ENCODE results near the gene FUS.

FUS gene

DNA sequence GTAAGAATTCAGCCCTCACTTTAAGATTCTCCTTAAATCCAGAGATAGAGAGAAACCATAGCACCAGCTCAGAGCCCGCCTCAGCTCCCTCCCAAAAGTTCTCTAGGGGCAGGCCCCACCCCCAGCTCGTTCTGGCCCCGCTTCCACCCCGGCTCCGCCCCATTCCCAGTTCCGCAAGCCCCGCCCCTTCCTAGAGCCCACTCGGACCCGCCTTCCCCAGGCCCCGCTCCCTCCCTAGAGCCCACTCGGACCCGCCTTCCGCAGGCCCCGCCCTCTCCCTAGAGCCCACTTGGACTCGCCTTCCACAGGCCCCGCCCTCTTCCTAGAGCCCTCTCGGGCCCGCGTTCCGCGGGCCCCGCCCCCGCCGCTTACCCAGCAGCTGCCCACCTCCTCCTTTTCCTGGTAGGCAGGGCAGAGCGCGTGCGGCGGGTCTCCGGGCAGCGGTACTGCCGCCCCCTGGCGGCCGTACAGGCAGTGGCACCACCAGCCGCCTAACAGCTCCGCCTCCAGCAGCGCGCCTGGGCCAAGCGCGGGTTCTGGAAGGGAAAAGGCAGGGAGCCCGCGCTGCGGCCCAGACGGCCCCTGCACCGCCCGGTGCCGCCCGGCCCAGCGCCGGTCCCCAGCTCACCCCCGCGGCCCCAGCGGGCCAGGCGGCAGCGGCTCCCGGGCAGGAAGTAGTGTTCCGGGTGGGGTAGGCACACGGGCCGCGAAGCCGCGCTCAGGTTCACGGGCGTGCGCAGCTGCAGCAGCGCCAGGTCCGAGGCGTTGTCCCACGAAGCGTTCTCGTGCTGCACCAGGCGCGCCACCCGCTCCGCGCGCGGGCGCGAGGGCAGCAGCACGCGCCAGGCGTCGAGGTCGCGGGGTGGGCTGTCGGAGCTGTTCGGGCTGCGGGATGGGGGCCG lies 37.6 kb upstream of the FUS start (continued):
- TF ChIP-seq ZNF677 (tag by site-specific recombination; IDR thresholded peaks at IDR 0.05) (0 out of 2 replicates have a peak, but pooled peaks have one; percentile 51), ZNF561 (tag by site-specific recombination; IDR thresholded peaks at IDR 0.05; ENCODE audit: borderline replicate concordance) (peak; percentile 60), ZNF670 (tag by site-specific recombination; IDR thresholded peaks at IDR 0.05; ENCODE audit: low read depth) (no peak), SP3 (tag by site-specific recombination; IDR thresholded peaks at IDR 0.05) (peak; percentile 96), ZNF174 (tag by site-specific recombination; IDR thresholded peaks at IDR 0.05) (no peak), ZNF707 (tag by site-specific recombination; IDR thresholded peaks at IDR 0.05) (no peak), ZBTB17 (tag by site-specific recombination; IDR thresholded peaks at IDR 0.05) (no peak; the same call in 1 of the 2 replicates), ZFP69B (tag by site-specific recombination; IDR thresholded peaks at IDR 0.05) (no peak), ZNF24 (tag by site-specific recombination; IDR thresholded peaks at IDR 0.05) (no peak), ZNF621 (tag by site-specific recombination; IDR thresholded peaks at IDR 0.05) (no peak), ZNF510 (tag by site-specific recombination; IDR thresholded peaks at IDR 0.05; ENCODE audit: insufficient replicate concordance) (no peak), KLF16 (tag by site-specific recombination; IDR thresholded peaks at IDR 0.05) (peak; percentile 57), SCRT1 (tag by site-specific recombination; IDR thresholded peaks at IDR 0.05; ENCODE audit: borderline replicate concordance) (no peak), ZNF248 (tag by site-specific recombination; IDR thresholded peaks at IDR 0.05) (no peak), ZSCAN30 (tag by site-specific recombination; IDR thresholded peaks at IDR 0.05) (peak; percentile 2), SP7 (tag by site-specific recombination; IDR thresholded peaks at IDR 0.05) (peak; percentile 68), ZNF114 (tag by site-specific recombination; IDR thresholded peaks at IDR 0.05) (no peak), TRIM28 (IDR thresholded peaks at IDR 0.05; ENCODE audit: borderline replicate concordance, low read length) (no peak), ZNF274 (IDR thresholded peaks at IDR 0.05; ENCODE audit: low read length) (no peak), ZNF274 (tag by site-specific recombination; IDR thresholded peaks at IDR 0.05; ENCODE audit: borderline replicate concordance) (no peak)
- TF ChIP-seq, protein P1, sequence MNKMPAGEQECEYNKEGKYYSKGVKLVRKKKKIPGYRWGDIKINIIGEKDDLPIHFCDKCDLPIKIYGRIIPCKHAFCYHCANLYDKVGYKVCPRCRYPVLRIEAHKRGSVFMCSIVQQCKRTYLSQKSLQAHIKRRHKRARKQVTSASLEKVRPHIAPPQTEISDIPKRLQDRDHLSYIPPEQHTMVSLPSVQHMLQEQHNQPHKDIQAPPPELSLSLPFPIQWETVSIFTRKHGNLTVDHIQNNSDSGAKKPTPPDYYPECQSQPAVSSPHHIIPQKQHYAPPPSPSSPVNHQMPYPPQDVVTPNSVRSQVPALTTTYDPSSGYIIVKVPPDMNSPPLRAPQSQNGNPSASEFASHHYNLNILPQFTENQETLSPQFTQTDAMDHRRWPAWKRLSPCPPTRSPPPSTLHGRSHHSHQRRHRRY (tag by site-specific recombination; IDR thresholded peaks at IDR 0.05) = no peak
- TF ChIP-seq, protein P2, sequence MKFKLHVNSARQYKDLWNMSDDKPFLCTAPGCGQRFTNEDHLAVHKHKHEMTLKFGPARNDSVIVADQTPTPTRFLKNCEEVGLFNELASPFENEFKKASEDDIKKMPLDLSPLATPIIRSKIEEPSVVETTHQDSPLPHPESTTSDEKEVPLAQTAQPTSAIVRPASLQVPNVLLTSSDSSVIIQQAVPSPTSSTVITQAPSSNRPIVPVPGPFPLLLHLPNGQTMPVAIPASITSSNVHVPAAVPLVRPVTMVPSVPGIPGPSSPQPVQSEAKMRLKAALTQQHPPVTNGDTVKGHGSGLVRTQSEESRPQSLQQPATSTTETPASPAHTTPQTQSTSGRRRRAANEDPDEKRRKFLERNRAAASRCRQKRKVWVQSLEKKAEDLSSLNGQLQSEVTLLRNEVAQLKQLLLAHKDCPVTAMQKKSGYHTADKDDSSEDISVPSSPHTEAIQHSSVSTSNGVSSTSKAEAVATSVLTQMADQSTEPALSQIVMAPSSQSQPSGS (tag by site-specific recombination; IDR thresholded peaks at IDR 0.05; ENCODE audit: low read depth) = no peak
- TF ChIP-seq, protein P3, sequence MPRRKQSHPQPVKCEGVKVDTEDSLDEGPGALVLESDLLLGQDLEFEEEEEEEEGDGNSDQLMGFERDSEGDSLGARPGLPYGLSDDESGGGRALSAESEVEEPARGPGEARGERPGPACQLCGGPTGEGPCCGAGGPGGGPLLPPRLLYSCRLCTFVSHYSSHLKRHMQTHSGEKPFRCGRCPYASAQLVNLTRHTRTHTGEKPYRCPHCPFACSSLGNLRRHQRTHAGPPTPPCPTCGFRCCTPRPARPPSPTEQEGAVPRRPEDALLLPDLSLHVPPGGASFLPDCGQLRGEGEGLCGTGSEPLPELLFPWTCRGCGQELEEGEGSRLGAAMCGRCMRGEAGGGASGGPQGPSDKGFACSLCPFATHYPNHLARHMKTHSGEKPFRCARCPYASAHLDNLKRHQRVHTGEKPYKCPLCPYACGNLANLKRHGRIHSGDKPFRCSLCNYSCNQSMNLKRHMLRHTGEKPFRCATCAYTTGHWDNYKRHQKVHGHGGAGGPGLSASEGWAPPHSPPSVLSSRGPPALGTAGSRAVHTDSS (tag by site-specific recombination; IDR thresholded peaks at IDR 0.05) = no peak; the same call in 1 of the 2 replicates
- TF ChIP-seq, protein P4, sequence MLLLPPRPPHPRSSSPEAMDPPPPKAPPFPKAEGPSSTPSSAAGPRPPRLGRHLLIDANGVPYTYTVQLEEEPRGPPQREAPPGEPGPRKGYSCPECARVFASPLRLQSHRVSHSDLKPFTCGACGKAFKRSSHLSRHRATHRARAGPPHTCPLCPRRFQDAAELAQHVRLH (tag by site-specific recombination; IDR thresholded peaks at IDR 0.05) = no peak; the same call in 1 of the 2 replicates
- TF ChIP-seq, protein P5, sequence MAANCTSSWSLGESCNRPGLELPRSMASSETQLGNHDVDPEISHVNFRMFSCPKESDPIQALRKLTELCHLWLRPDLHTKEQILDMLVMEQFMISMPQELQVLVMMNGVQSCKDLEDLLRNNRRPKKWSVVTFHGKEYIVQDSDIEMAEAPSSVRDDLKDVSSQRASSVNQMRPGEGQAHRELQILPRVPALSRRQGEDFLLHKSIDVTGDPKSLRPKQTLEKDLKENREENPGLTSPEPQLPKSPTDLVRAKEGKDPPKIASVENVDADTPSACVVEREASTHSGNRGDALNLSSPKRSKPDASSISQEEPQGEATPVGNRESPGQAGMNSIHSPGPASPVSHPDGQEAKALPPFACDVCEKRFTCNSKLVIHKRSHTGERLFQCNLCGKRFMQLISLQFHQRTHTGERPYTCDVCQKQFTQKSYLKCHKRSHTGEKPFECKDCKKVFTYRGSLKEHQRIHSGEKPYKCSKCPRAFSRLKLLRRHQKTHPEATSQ (tag by site-specific recombination; IDR thresholded peaks at IDR 0.05) = no peak
- TF ChIP-seq, protein P6, sequence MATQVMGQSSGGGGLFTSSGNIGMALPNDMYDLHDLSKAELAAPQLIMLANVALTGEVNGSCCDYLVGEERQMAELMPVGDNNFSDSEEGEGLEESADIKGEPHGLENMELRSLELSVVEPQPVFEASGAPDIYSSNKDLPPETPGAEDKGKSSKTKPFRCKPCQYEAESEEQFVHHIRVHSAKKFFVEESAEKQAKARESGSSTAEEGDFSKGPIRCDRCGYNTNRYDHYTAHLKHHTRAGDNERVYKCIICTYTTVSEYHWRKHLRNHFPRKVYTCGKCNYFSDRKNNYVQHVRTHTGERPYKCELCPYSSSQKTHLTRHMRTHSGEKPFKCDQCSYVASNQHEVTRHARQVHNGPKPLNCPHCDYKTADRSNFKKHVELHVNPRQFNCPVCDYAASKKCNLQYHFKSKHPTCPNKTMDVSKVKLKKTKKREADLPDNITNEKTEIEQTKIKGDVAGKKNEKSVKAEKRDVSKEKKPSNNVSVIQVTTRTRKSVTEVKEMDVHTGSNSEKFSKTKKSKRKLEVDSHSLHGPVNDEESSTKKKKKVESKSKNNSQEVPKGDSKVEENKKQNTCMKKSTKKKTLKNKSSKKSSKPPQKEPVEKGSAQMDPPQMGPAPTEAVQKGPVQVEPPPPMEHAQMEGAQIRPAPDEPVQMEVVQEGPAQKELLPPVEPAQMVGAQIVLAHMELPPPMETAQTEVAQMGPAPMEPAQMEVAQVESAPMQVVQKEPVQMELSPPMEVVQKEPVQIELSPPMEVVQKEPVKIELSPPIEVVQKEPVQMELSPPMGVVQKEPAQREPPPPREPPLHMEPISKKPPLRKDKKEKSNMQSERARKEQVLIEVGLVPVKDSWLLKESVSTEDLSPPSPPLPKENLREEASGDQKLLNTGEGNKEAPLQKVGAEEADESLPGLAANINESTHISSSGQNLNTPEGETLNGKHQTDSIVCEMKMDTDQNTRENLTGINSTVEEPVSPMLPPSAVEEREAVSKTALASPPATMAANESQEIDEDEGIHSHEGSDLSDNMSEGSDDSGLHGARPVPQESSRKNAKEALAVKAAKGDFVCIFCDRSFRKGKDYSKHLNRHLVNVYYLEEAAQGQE (tag by site-specific recombination; IDR thresholded peaks at IDR 0.05) = no peak
- TF ChIP-seq, protein P7, sequence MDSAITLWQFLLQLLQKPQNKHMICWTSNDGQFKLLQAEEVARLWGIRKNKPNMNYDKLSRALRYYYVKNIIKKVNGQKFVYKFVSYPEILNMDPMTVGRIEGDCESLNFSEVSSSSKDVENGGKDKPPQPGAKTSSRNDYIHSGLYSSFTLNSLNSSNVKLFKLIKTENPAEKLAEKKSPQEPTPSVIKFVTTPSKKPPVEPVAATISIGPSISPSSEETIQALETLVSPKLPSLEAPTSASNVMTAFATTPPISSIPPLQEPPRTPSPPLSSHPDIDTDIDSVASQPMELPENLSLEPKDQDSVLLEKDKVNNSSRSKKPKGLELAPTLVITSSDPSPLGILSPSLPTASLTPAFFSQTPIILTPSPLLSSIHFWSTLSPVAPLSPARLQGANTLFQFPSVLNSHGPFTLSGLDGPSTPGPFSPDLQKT (IDR thresholded peaks at IDR 0.05; ENCODE audit: borderline replicate concordance, low read depth, low read length) = no peak
- TF ChIP-seq, protein P8, sequence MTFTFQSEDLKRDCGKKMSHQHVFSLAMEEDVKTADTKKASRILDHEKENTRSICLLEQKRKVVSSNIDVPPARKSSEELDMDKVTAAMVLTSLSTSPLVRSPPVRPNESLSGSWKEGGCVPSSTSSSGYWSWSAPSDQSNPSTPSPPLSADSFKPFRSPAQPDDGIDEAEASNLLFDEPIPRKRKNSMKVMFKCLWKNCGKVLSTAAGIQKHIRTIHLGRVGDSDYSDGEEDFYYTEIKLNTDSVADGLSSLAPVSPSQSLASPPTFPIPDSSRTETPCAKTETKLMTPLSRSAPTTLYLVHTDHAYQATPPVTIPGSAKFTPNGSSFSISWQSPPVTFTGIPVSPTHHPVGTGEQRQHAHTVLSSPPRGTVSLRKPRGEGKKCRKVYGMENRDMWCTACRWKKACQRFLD (tag by site-specific recombination; IDR thresholded peaks at IDR 0.05) = no peak

All from HEK293 (cell line).